B cell (primary cell): ENCODE measurements around the gene GSDMA. TPM values are rescaled to one million over a fixed set of nuclear protein-coding genes. Genes with fewer than 3 reads are reported as not detected.

Source experiments
- ATAC-seq: fragments of 200-7000 bp; cut with Tn5 transposase; one replicate; pipeline ENCODE4 v1.10.0; 2021; ENCODE audit warnings: low read depth, mild to moderate bottlenecking, moderate number of reproducible peaks, moderate library complexity
- CTCF ChIA-PET: fragments of 350-600 bp; sonication (Branson Sonifier 250); formaldehyde crosslinking; loops from one replicate; lab custom pipeline; 2021; ENCODE audit warnings: antibody characterized with exemption, inconsistent platforms; lab: Charles Lee
- POLR2A ChIA-PET: fragments of 350-600 bp; sonication (Branson Sonifier 250); formaldehyde crosslinking; loops from one replicate; lab custom pipeline; 2021; ENCODE audit warnings: antibody characterized with exemption; lab: Charles Lee
- DNase-seq: peaks from one replicate; pipeline ENCODE4 v3.0.0; 2013
- H2AFZ ChIP-seq: 2 replicates; pipeline ENCODE4 v1.6.1; 2012; ENCODE audit warnings: mild to moderate bottlenecking, low read depth, low read length; ENCODE audit not compliant: insufficient read depth, poor library complexity, severe bottlenecking
- H3K27ac ChIP-seq, 2 donors: 1 replicate in 1 of 2; 2 replicates in 1 of 2; pipeline ENCODE4 v1.5.1; 2012 to 2013; ENCODE audit warnings: low read length in 2 of 2, mild to moderate bottlenecking in 2 of 2, moderate library complexity in 1 of 2
- H3K27me3 ChIP-seq, 4 experiments: fragments of 200-600 bp in 1 of 4; sonication (generic) in 1 of 4; replicated peaks in 1 of 4; 1 replicate in 2 of 4; 2 replicates in 2 of 4; pipeline versions ENCODE4 v1.6.1 to v1.7.0; 2013 to 2016; ENCODE audit warnings: low read length in 3 of 4, mild to moderate bottlenecking in 2 of 4, mixed read lengths in 1 of 4, moderate library complexity in 1 of 4; ENCODE audit not compliant: insufficient read depth in 4 of 4, control insufficient read depth in 3 of 4; ENCODE audit errors: control extremely low read depth in 1 of 4
- H3K36me3 ChIP-seq, 2 experiments: replicated peaks in 1 of 2; 1 replicate in 1 of 2; 2 replicates in 1 of 2; pipeline versions ENCODE4 v1.6.1 to v1.7.1; 2013; ENCODE audit warnings: low read length in 1 of 2; ENCODE audit not compliant: insufficient read depth in 2 of 2, control insufficient read depth in 1 of 2; ENCODE audit errors: control extremely low read depth in 1 of 2, extremely low read depth in 1 of 2
- H3K4me1 ChIP-seq, 2 donors: fragments of 200-600 bp in 1 of 2; sonication (generic) in 1 of 2; 1 replicate in 1 of 2; 2 replicates in 1 of 2; pipeline versions ENCODE4 v1.5.1 to v1.6.1; 2013 to 2017; ENCODE audit warnings: low read length in 2 of 2; ENCODE audit not compliant: control insufficient read depth in 2 of 2, insufficient read depth in 2 of 2
- H3K4me2 ChIP-seq: replicated peaks from 2 replicates; pipeline ENCODE3; 2012; ENCODE audit warnings: mild to moderate bottlenecking, low read depth, low read length; ENCODE audit not compliant: poor library complexity, severe bottlenecking
- H3K4me3 ChIP-seq, 5 experiments: fragments of 200-600 bp in 1 of 5; sonication (generic) in 1 of 5; 1 replicate in 3 of 5; 2 replicates in 2 of 5; pipeline versions ENCODE4 v1.5.1 to v1.7.0; 2011 to 2016; ENCODE audit warnings: low read length in 4 of 5, mild to moderate bottlenecking in 4 of 5, low read depth in 2 of 5, control low read depth in 1 of 5, moderate library complexity in 1 of 5; ENCODE audit not compliant: insufficient read depth in 1 of 5; ENCODE audit errors: control extremely low read depth in 1 of 5, extremely low read depth in 1 of 5
- H3K79me2 ChIP-seq: fragments of 200-600 bp; sonication (generic); one replicate; pipeline ENCODE4 v1.6.0; 2016; ENCODE audit warnings: low read length; ENCODE audit not compliant: control insufficient read depth, insufficient read depth
- H3K9ac ChIP-seq: fragments of 200-600 bp; sonication (generic); 2 replicates; pipeline ENCODE4 v1.6.1; 2017; ENCODE audit warnings: mild to moderate bottlenecking, low read length, moderate library complexity
- H3K9me3 ChIP-seq, 3 donors: one replicate each; pipeline versions ENCODE4 v1.6.1 to v1.7.1; 2013; ENCODE audit warnings: low read length in 2 of 3; ENCODE audit not compliant: control insufficient read depth in 2 of 3, insufficient read depth in 1 of 3; ENCODE audit errors: control extremely low read depth in 1 of 3
- H4K20me1 ChIP-seq: 2 replicates; pipeline ENCODE4 v1.6.0; 2012; ENCODE audit warnings: mild to moderate bottlenecking, low read length; ENCODE audit not compliant: insufficient read depth, control insufficient read depth, poor library complexity, severe bottlenecking
- H3K27ac Mint-ChIP-seq: one replicate; pipeline ENCODE4 v1.8.0; 2021; ENCODE audit warnings: mixed read lengths
- H3K27me3 Mint-ChIP-seq: one replicate; pipeline ENCODE4 v1.8.0; 2021; ENCODE audit warnings: mixed read lengths
- H3K4me1 Mint-ChIP-seq: one replicate; pipeline ENCODE4 v1.8.0; 2021; ENCODE audit warnings: mixed read lengths
- H3K4me3 Mint-ChIP-seq: one replicate; pipeline ENCODE4 v1.8.0; 2021; ENCODE audit warnings: mixed read lengths
- H3K9me3 Mint-ChIP-seq: one replicate; pipeline ENCODE4 v1.8.0; 2022; ENCODE audit warnings: mixed read lengths; ENCODE audit not compliant: insufficient read depth
- EZH2 ChIP-seq: IDR thresholded peaks from 2 replicates; pipeline ENCODE4 v1.6.1; 2012; ENCODE audit warnings: borderline replicate concordance, low read depth, mild to moderate bottlenecking, moderate library complexity, low read length; ENCODE audit not compliant: insufficient read depth, poor library complexity, severe bottlenecking
- WGBS: methylation state at CpG from one replicate; pipeline ENCODE4 v1.1.5; 2013; ENCODE audit warnings: missing lambda C conversion rate; ENCODE audit not compliant: insufficient coverage; 5-methylcytosine and 5-hydroxymethylcytosine counted together
- intact Hi-C: fragments of 100-400 bp; cut with micrococcal nuclease; formaldehyde crosslinking; loops from one replicate; pipeline ENCODE4 v1.10.0; 2022
- polyA plus RNA-seq: library from polyadenylated mRNA; depleted of rRNA; stranded (reverse); fragments of >200 nt; gene quantifications from 2 replicates; pipeline ENCODE4 v1.2.3, GENCODE V29; 2012
- total RNA-seq, 2 donors: library from RNA; stranded (reverse); fragments of 120-200 nt in 1 of 2; gene quantifications; 1 replicate in 1 of 2; 2 replicates in 1 of 2; pipeline versions ENCODE4 v1.2.3 to v1.2.4, GENCODE V29; 2013 to 2022
- TF ChIP-seq, protein P1 (sequence below): fragments of 200-600 bp; IDR thresholded peaks from one replicate; pipeline ENCODE4 v1.8.0; 2022; ENCODE audit warnings: antibody characterized with exemption, mild to moderate bottlenecking

The GSDMA gene
- total and polyA plus RNA-seq, 2 donors (not counting 1 experiment from before 2014, with no cell fraction given), result 0.09 TPM; not detected in 1

DNA sequence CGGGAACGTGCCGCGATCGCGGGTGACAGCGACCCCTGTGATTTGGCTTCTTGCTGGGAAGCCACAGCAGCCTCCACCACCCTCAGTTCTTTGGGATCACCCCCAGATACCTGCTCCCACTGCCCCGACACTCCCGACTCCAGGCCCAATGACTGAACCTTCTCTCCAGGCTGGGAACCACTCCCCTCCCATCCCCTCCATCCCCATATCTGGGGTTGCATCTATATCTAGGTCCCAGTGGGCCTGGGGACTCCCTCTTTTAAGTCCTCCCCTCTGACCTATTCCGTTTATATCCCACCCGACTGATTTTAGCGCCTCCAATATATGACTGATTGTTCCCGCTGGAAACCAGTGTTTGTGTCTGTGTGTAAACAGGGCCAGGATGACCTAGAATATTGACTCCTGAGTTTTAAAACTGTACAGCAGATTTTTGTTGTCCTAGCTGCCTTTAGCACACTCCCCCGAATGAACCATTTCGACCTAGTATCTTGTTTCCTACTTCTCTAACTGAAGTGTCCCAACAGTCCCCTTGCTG, 18.5 kb downstream of the GSDMA start:
- Histone ChIP-seq H3K36me3 (peaks cover 0 to 23% of the 10 kb centered on the region in 2 experiments), H3K9ac (peak overlapping the region; percentile 97), H3K9me3 (no peaks in the 10 kb centered on the region), H3K4me1 (peaks cover 25 to 26% of the 10 kb centered on the region in 2 donors), H2AFZ (peak overlapping the region; percentile 83), H3K4me3 (peak overlapping the region; percentile 64 to 93 (median 91)), H3K27me3 (no peaks in the 10 kb centered on the region), H3K4me2 (peak overlapping the region; percentile 95), H3K27ac (peak overlapping the region; percentile 92 to 97), H3K79me2 (peaks cover 40% of the 10 kb centered on the region), H4K20me1 (peaks cover 17% of the 10 kb centered on the region)
- ATAC-seq, result no peak
- TF ChIP-seq, protein P1, sequence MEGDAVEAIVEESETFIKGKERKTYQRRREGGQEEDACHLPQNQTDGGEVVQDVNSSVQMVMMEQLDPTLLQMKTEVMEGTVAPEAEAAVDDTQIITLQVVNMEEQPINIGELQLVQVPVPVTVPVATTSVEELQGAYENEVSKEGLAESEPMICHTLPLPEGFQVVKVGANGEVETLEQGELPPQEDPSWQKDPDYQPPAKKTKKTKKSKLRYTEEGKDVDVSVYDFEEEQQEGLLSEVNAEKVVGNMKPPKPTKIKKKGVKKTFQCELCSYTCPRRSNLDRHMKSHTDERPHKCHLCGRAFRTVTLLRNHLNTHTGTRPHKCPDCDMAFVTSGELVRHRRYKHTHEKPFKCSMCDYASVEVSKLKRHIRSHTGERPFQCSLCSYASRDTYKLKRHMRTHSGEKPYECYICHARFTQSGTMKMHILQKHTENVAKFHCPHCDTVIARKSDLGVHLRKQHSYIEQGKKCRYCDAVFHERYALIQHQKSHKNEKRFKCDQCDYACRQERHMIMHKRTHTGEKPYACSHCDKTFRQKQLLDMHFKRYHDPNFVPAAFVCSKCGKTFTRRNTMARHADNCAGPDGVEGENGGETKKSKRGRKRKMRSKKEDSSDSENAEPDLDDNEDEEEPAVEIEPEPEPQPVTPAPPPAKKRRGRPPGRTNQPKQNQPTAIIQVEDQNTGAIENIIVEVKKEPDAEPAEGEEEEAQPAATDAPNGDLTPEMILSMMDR, result no peak
- no peak for TF ChIP-seq EZH2
- CTCF ChIA-PET, result interaction anchor here (0.6 to 8.1 kb wide), 25 partner anchors 9 to 362 kb away, joined by 3 to 97 read pairs (median 4); partner anchors contain the start of genes LRRC3C, MED24, ORMDL3 and PGAP3
- Mint-ChIP-seq H3K27me3 (no peaks in the 10 kb centered on the region), H3K9me3 (no peaks in the 10 kb centered on the region), H3K4me1 (peaks cover 38% of the 10 kb centered on the region), H3K27ac (peak overlapping the region; percentile 95), H3K4me3 (peak overlapping the region; percentile 96)
- no peak for DNase-seq
- WGBS, result 0% methylated on average over 11 of the region's 15 CpGs
- POLR2A ChIA-PET, result interaction anchor here (0.5 to 2.9 kb wide), 13 partner anchors 23 to 1712 kb away, joined by 3 to 13 read pairs (median 4); partner anchors contain the start of genes IKZF3, LRRC3C, NR1D1 and ORMDL3
- intact Hi-C loops, result loop anchor here (2.0 to 10.0 kb wide), 5 partner anchors 116 to 576 kb away; partner anchors contain the start of genes CDK12, FBXL20, IKZF3 and STARD3
